Left lung (tissue), 10 donors: ENCODE measurements around the gene PHACTR3. TPM values are rescaled to one million over a fixed set of nuclear protein-coding genes. Genes with fewer than 3 reads are reported as not detected.

Experiments
- ATAC-seq: fragments of 200-7000 bp; cut with Tn5 transposase; one replicate; pipeline ENCODE4 v1.9.1; 2020; ENCODE audit warnings: moderate library complexity
- DNase-seq, 4 donors: peaks; one replicate each; pipeline ENCODE4 v3.0.0-alpha.2; 2013 to 2020
- H3K27ac ChIP-seq, 2 donors: fragments of 200-600 bp; sonication (generic) in 1 of 2; one replicate each; pipeline versions ENCODE4 v1.5.0 to v1.8.0; 2020 to 2021
- H3K27me3 ChIP-seq, 2 donors: fragments of 200-600 bp; sonication (generic) in 1 of 2; one replicate each; pipeline versions ENCODE4 v1.5.0 to v1.8.0; 2020 to 2021
- H3K36me3 ChIP-seq, 2 donors: fragments of 200-600 bp; sonication (generic) in 1 of 2; one replicate each; pipeline versions ENCODE4 v1.5.0 to v1.8.0; 2020 to 2021
- H3K4me1 ChIP-seq, 2 donors: fragments of 200-600 bp; one replicate each; pipeline ENCODE4 v1.8.0; 2021
- H3K4me3 ChIP-seq, 2 donors: fragments of 200-600 bp; sonication (generic) in 1 of 2; one replicate each; pipeline versions ENCODE4 v1.5.0 to v1.8.0; 2020 to 2021; ENCODE audit warnings: mild to moderate bottlenecking in 1 of 2
- H3K9me3 ChIP-seq, 2 donors: fragments of 200-600 bp; sonication (generic) in 1 of 2; one replicate each; pipeline versions ENCODE4 v1.5.0 to v1.8.0; 2020 to 2021
- intact Hi-C, 2 donors: fragments of 100-400 bp; cut with DNase I; formaldehyde crosslinking; loops; one replicate each; pipeline versions ENCODE4 v1.11.2 to v1.14.2; 2022
- polyA plus RNA-seq, 6 donors: library from polyadenylated mRNA; unstranded; fragments of 120-200 nt; gene quantifications; one replicate each; pipeline ENCODE4 v1.2.1, GENCODE V29; 2013; ENCODE audit not compliant: insufficient read length in 6 of 6
- total RNA-seq, 2 donors: library from RNA; stranded (reverse); fragmentation: NEBNext Ultra II Directional; extraction: Animal tissue kit (Norgen Biotek cat#: 25700); gene quantifications; one replicate each; pipeline ENCODE4 v1.2.1, GENCODE V29; 2021
- TF ChIP-seq, protein P1 (sequence below), 2 donors: fragments of 200-600 bp; sonication (generic) in 1 of 2; IDR thresholded peaks; one replicate each; pipeline versions ENCODE4 v1.5.0 to v1.8.0; 2021; ENCODE audit warnings: antibody characterized with exemption in 2 of 2
- donor health status: DM: no; HTN: yes; CAD: no.
- donor health status: DM: no; HTN: no; CAD: no.

Gene PHACTR3
- total and polyA plus RNA-seq, 8 donors: 3.5 to 14.5 (median 4.4) TPM

DNA sequence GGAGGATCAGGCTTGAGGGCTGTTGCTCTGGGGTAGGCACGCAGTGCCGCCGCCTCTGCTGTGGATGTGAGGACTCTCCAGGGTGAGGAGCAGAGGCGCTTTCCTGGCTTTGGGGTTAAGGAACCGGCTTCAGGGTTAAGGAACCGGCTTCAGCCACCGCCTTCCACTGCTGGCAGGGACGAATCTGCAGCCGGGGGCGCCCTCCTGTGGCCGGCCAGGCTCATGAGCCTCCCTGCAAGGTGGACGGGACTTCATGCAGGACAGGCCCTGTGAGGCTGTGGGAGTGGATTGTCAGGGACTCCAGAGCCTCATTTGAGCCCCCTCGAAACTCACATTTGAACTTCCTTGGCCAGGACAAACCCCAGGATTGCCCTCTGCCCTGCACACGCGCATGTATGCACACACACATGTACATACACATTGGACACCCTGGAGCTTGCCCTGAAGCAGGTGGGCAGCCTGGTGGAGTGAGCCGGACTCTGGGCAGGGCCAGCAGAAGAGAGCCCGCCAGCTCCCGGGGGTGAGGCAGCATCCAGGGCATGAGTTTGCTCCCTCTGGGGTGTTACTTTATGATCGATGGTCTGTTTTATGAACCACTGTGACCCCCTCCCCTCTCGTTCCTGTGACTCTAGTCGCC lies 146.9 kb downstream of the PHACTR3 start:
- Histone ChIP-seq H3K27ac (no peak overlapping the region), H3K9me3 (no peaks in the 10 kb centered on the region), H3K27me3 (peaks cover 0 to 95% of the 10 kb centered on the region in 2 donors), H3K4me1 (peaks cover 4 to 15% of the 10 kb centered on the region in 2 donors), H3K36me3 (no peaks in the 10 kb centered on the region), H3K4me3 (no peak overlapping the region)
- TF ChIP-seq, protein P1, sequence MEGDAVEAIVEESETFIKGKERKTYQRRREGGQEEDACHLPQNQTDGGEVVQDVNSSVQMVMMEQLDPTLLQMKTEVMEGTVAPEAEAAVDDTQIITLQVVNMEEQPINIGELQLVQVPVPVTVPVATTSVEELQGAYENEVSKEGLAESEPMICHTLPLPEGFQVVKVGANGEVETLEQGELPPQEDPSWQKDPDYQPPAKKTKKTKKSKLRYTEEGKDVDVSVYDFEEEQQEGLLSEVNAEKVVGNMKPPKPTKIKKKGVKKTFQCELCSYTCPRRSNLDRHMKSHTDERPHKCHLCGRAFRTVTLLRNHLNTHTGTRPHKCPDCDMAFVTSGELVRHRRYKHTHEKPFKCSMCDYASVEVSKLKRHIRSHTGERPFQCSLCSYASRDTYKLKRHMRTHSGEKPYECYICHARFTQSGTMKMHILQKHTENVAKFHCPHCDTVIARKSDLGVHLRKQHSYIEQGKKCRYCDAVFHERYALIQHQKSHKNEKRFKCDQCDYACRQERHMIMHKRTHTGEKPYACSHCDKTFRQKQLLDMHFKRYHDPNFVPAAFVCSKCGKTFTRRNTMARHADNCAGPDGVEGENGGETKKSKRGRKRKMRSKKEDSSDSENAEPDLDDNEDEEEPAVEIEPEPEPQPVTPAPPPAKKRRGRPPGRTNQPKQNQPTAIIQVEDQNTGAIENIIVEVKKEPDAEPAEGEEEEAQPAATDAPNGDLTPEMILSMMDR (IDR thresholded peaks at IDR 0.05): peak; percentile 50 to 70
- DNase-seq (peak; percentile 51 to 88 (median 68)), ATAC-seq (peak; percentile 88)
- intact Hi-C loops: loop anchor here in 1 of 2 donors (10.0 kb wide), 1 partner anchor 176 kb away; no protein-coding TSS in a partner anchor

DNA sequence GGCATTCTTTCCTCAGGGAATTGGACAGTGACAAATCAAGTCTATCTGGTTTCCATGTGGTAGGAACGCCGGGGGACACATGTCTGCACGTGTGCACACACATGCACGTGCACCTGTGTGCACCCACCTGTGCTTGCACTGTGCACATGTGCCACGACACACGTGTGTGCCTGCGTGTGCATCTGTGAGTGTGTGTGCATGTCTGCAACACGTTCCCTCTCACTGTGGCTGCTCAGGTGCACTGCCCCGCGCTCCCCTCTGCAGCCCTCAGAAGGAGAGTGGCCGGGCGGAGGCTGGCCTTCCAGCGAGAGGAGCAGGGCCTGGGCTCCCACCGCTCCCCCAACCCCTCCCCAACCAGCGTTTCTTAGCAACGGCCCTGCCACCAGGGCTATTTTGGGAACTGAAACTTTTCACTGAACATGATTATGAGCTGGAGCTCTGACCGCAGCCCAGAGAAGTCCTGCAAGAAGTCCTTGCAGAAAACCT lies 147.8 kb downstream of the PHACTR3 start:
- Histone ChIP-seq H3K9me3 (no peaks in the 10 kb centered on the region), H3K27ac (no peak overlapping the region), H3K27me3 (peaks cover 0 to 97% of the 10 kb centered on the region in 2 donors), H3K4me1 (peaks cover 4 to 15% of the 10 kb centered on the region in 2 donors), H3K36me3 (no peaks in the 10 kb centered on the region), H3K4me3 (no peak overlapping the region)
- TF ChIP-seq, protein P1 (IDR thresholded peaks at IDR 0.05): no peak
- intact Hi-C loops: loop anchor here in 1 of 2 donors (10.0 kb wide), 1 partner anchor 177 kb away; no protein-coding TSS in a partner anchor
- peak in 1 of 4 donors; percentile 41 for DNase-seq
- ATAC-seq: no peak

DNA sequence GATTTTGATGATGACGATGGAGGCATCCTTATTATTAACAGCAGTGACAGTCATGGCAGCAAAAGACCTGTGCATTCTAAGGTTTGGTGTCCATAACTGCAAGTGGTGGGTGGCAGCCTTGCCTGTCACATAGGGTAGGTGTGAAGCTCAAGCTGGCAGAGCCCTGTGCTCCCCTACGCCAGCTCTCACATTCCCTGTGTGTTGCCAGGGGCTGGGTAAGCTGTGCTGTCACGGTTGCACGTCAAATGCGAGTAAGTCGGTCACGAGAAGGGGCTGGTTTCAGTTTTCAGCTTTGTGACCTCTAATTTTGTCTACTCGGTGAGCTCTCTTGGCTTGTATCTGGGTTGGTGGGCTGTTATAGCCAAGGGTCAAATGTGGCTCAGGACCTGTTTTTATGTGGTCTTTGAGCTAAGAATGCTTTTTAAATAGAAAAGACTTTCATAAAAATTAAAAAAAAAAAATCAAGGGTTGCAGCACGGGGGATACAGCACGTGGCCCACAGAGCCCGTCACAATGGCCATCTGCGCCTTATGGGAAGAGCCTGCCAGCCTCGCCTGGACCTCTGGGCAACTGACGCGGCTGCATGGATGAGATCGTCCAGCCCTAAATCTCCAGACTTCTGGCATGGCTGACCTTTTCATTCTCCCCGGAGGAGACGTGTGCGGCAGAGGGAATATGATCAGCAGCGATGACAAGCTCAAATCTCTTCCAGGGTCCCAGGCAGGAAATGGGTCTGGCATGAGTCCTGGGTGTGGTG lies 148.5 kb downstream of the PHACTR3 start:
- Histone ChIP-seq H3K27me3 (peaks cover 0 to 99% of the 10 kb centered on the region in 2 donors), H3K4me1 (peaks cover 4 to 15% of the 10 kb centered on the region in 2 donors), H3K4me3 (no peak overlapping the region), H3K9me3 (no peaks in the 10 kb centered on the region), H3K27ac (no peak overlapping the region), H3K36me3 (no peaks in the 10 kb centered on the region)
- ATAC-seq (no peak), DNase-seq (no peak)
- intact Hi-C loops: loop anchor here in 1 of 2 donors (10.0 kb wide), 1 partner anchor 178 kb away; no protein-coding TSS in a partner anchor
- TF ChIP-seq, protein P1 (IDR thresholded peaks at IDR 0.05): no peak

DNA sequence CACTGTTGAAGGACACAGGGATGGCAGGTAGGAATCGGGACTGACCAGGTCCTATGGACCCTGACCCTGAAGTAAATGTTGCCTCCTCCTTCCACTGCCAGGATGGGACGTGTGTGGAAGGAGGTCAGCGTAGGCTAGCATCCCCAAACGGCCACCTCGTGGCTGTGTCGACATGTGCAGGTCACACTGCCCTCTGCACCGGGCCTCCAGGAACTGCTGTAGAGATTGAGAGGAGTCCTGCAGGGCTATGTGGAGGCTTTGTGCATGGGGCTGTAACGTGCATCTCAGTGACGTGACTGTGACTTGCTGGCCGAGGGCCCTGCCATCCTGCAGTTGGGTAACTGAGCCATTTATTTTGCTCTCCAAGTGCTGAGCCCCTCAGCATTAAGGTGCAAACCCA lies 149.5 kb downstream of the PHACTR3 start:
- H3K4me1 ChIP-seq: peaks cover 4 to 15% of the 10 kb centered on the region in 2 donors
- TF ChIP-seq, protein P1 (IDR thresholded peaks at IDR 0.05): no peak
- H3K4me3 ChIP-seq: no peak overlapping the region
- H3K27me3 ChIP-seq: peaks cover 0 to 94% of the 10 kb centered on the region in 2 donors
- no peak overlapping the region for H3K27ac ChIP-seq
- DNase-seq (no peak), ATAC-seq (no peak)
- intact Hi-C loops: loop anchor here in 1 of 2 donors (10.0 kb wide), 1 partner anchor 179 kb away; no protein-coding TSS in a partner anchor
- H3K9me3 ChIP-seq: no peaks in the 10 kb centered on the region
- no peaks in the 10 kb centered on the region for H3K36me3 ChIP-seq

DNA sequence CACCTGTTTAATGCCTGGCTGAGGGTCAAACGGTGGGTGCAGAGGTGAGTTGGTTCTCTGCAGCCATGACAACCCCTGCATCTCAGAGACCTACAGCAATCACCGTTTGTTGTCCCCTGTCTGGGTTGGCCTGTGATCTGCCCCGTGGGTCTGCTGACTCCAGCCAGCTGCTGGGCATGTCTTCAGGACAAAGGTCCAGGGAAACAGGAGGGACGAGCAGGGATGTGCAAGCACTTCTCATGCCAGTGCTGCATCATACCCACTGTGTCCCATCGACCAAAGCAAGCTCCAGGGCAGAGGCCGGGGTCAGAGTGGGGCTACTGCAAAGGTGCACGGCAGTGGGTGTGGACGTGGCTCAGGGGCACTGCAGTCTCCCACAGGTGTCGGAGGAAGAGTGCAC lies 150.2 kb downstream of the PHACTR3 start:
- intact Hi-C loops: loop anchor here in 1 of 2 donors (10.0 kb wide), 1 partner anchor 180 kb away; no protein-coding TSS in a partner anchor
- Histone ChIP-seq H3K27ac (no peak overlapping the region), H3K9me3 (no peaks in the 10 kb centered on the region), H3K36me3 (no peaks in the 10 kb centered on the region), H3K27me3 (peaks cover 0 to 94% of the 10 kb centered on the region in 2 donors), H3K4me1 (peaks cover 4 to 15% of the 10 kb centered on the region in 2 donors), H3K4me3 (no peak overlapping the region)
- ATAC-seq (no peak), DNase-seq (no peak)
- TF ChIP-seq, protein P1 (IDR thresholded peaks at IDR 0.05): no peak
